Fibroblast of upper back skin (primary cell): ENCODE data around the gene TMEM120A.
"Not testable (repeated sequence)": the region's sequence is repeated elsewhere in the genome, so short reads cannot be mapped to it uniquely, and the experiment has no call there.

Experiments
- DNase-seq: peaks from one replicate; pipeline ENCODE4 v3.0.0-alpha.2; 2013

Gene TMEM120A

GRCh38 chr7:75994388-75995051 lies at the start of gene TMEM120A:
TMEM120A (minus strand) TSS chr7:75994595; CDS start chr7:75994570, 25 bp downstream.
- DNase-seq, result peak; percentile 91

- DNase-seq, result no peak
Measured at GRCh38 chr7:76040126-76040525, 45.7 kb upstream of the TMEM120A start.

GRCh38 chr7:76037310-76037709 lies 42.9 kb upstream of the TMEM120A start:
- DNase-seq, result peak; percentile 67

GRCh38 chr7:76031964-76032363 lies 37.6 kb upstream of the TMEM120A start:
- no peak for DNase-seq

- DNase-seq, result not testable (repeated sequence)
Measured at GRCh38 chr7:76029682-76030081, 35.3 kb upstream of the TMEM120A start.

GRCh38 chr7:76023002-76023401 lies 28.6 kb upstream of the TMEM120A start:
- no peak for DNase-seq

- DNase-seq, result no peak
Measured at GRCh38 chr7:76022026-76022780, 27.8 kb upstream of the TMEM120A start.

- DNase-seq, result peak; percentile 40
Measured at GRCh38 chr7:76020031-76020714, 25.8 kb upstream of the TMEM120A start.

- DNase-seq, result not testable (repeated sequence)
Measured at GRCh38 chr7:76018520-76018919, 24.1 kb upstream of the TMEM120A start.

- DNase-seq, result no peak
Measured at GRCh38 chr7:76016191-76016947, 22.0 kb upstream of the TMEM120A start.

- peak; percentile 74 for DNase-seq
Measured at GRCh38 chr7:76011442-76011861, 17.1 kb upstream of the TMEM120A start.

- no peak for DNase-seq
Measured at GRCh38 chr7:76009672-76010600, 15.5 kb upstream of the TMEM120A start.

- DNase-seq, result no peak
Measured at GRCh38 chr7:76008156-76008687, 13.8 kb upstream of the TMEM120A start.

GRCh38 chr7:76005004-76005403 lies 10.6 kb upstream of the TMEM120A start:
- not testable (repeated sequence) for DNase-seq

GRCh38 chr7:76003351-76003750 lies 9.0 kb upstream of the TMEM120A start:
- no peak for DNase-seq

- DNase-seq, result no peak
Measured at GRCh38 chr7:76002822-76003221, 8.4 kb upstream of the TMEM120A start.

GRCh38 chr7:76002139-76002538 lies 7.7 kb upstream of the TMEM120A start:
- no peak for DNase-seq

- no peak for DNase-seq
Measured at GRCh38 chr7:76000566-76000965, 6.2 kb upstream of the TMEM120A start.

GRCh38 chr7:75998038-75998437 lies 3.6 kb upstream of the TMEM120A start:
- no peak for DNase-seq

GRCh38 chr7:75996476-75996875 lies 2.1 kb upstream of the TMEM120A start:
- DNase-seq, result no peak

GRCh38 chr7:75995996-75996395 lies 1.6 kb upstream of the TMEM120A start:
- DNase-seq, result no peak

- DNase-seq, result no peak
Measured at GRCh38 chr7:75995052-75995471, 667 bp upstream of the TMEM120A start.
